Measurements from ENCODE around the gene SOCS3. TPM values are rescaled to one million over a fixed set of nuclear protein-coding genes. Genes with fewer than 3 reads are reported as not detected.

SOCS3 gene
- total RNA-seq, 1 experiment from 2014 or later: 103 TPM

DNA sequence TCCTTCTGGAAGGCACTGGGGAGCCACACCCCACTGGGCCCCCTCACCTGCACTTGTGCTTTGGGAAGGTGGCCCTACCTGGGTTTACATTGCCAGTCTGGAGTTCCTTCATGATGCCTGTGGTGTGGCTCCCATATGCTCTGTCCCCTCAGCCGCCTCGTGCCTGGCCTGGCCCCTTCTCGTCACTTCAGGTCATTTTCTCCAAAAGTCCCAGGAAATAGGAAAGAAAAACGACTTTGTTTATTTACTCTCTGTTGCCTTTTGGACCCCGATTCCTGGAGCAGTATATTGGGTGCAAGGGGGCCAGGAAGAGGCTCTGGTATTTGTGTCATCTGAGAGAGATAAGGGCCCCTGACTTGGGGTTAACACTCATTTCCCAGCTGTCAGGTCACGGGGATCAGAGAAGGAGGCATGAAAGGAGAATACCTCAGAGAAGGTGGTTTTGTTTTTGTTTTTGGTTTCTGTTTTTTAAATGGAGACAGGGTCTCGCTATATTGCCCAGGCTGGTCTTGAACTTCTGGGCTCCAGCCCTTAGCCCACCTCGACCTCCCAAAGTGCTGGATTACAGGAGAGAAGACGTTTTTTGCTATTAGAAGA, 4.7 kb downstream of the SOCS3 start:
- H3K27me3 ChIP-seq (ENCODE audit: low read length): no peaks in the 10 kb centered on the region
- H3K9me3 ChIP-seq (ENCODE audit: low read length): no peaks in the 10 kb centered on the region
- ATAC-seq: no peak
- H3K9ac ChIP-seq (ENCODE audit: low read length): no peak overlapping the region
- intact Hi-C loops (cut with micrococcal nuclease): no loop called here
- peaks cover 13% of the 10 kb centered on the region for H3K36me3 ChIP-seq (ENCODE audit: low read depth, low read length)
- H3K27ac ChIP-seq (ENCODE audit: low read length): no peak overlapping the region
- no peak overlapping the region for H3K4me3 ChIP-seq (ENCODE audit: low read length)
- no peak overlapping the region for H2AFZ ChIP-seq (ENCODE audit: low read length)
- ChIA-PET POLR2A (ENCODE audit: unreplicated experiment) (no interaction called here), CTCF (no interaction called here)
- H3K79me2 ChIP-seq (ENCODE audit: low read length): peaks cover 51% of the 10 kb centered on the region
- peaks cover 50% of the 10 kb centered on the region for H3K4me1 ChIP-seq (ENCODE audit: insufficient read depth, low read length)
- BruUV-seq (replicated peaks): no TSS peak
- peaks cover 29% of the 10 kb centered on the region for H4K20me1 ChIP-seq (ENCODE audit: low read length)
- peaks cover 8% of the 10 kb centered on the region for H3F3A ChIP-seq (ENCODE audit: low read length, unreplicated experiment)
- no peak for DNase-seq
- no peak overlapping the region for H3K4me2 ChIP-seq (ENCODE audit: low read length)
- H3K9me2 ChIP-seq (replicated peaks; ENCODE audit: low read length): no peaks in the 10 kb centered on the region
- TF ChIP-seq EZH2 (IDR thresholded peaks at IDR 0.05; ENCODE audit: low read length, unreplicated experiment) (no peak), EZH2phosphoT487 (IDR thresholded peaks at IDR 0.05; ENCODE audit: borderline replicate concordance, low read length) (no peak)
- TF ChIP-seq, protein P1, sequence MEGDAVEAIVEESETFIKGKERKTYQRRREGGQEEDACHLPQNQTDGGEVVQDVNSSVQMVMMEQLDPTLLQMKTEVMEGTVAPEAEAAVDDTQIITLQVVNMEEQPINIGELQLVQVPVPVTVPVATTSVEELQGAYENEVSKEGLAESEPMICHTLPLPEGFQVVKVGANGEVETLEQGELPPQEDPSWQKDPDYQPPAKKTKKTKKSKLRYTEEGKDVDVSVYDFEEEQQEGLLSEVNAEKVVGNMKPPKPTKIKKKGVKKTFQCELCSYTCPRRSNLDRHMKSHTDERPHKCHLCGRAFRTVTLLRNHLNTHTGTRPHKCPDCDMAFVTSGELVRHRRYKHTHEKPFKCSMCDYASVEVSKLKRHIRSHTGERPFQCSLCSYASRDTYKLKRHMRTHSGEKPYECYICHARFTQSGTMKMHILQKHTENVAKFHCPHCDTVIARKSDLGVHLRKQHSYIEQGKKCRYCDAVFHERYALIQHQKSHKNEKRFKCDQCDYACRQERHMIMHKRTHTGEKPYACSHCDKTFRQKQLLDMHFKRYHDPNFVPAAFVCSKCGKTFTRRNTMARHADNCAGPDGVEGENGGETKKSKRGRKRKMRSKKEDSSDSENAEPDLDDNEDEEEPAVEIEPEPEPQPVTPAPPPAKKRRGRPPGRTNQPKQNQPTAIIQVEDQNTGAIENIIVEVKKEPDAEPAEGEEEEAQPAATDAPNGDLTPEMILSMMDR (conservative IDR thresholded peaks at IDR 0.05; ENCODE audit: low read depth, low read length): no peak

DNA sequence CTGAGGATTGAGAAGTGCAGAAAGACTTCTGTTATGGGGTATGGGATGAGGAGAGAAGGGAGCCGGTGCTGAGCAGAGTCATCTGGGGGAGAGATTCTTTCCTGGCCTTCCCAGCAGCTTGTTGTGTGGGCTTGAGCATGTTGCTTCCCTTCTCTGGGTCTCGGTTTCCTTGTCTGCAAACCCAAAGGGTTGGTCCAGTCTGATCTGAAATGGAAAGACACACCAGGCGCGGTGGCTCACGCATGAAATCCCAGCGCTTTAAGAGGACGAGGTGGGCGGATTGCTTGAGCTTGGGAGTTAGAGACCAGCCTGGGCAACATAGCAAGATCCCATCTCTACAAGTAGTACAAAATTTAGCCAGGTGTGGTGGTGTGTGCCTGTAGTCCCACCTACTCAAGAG, 6.0 kb downstream of the SOCS3 start:
- BruUV-seq (replicated peaks): no TSS peak
- intact Hi-C loops (cut with micrococcal nuclease): no loop called here
- Histone ChIP-seq H2AFZ (ENCODE audit: low read length) (no peak overlapping the region), H3K4me1 (ENCODE audit: insufficient read depth, low read length) (peaks cover 48% of the 10 kb centered on the region), H3K36me3 (ENCODE audit: low read depth, low read length) (peaks cover 13% of the 10 kb centered on the region), H3K4me2 (ENCODE audit: low read length) (peak overlapping the region; percentile 95), H3K27me3 (ENCODE audit: low read length) (no peaks in the 10 kb centered on the region), H3K9me3 (ENCODE audit: low read length) (no peaks in the 10 kb centered on the region), H3K9ac (ENCODE audit: low read length) (peak overlapping the region; percentile 45; the same call in 1 of the 2 replicates), H3K4me3 (ENCODE audit: low read length) (peak overlapping the region; percentile 70; the same call in 1 of the 2 replicates), H3K9me2 (replicated peaks; ENCODE audit: low read length) (no peaks in the 10 kb centered on the region), H3K27ac (ENCODE audit: low read length) (peak overlapping the region; percentile 65), H3K79me2 (ENCODE audit: low read length) (peaks cover 41% of the 10 kb centered on the region), H3F3A (ENCODE audit: low read length, unreplicated experiment) (peaks cover 8% of the 10 kb centered on the region), H4K20me1 (ENCODE audit: low read length) (peaks cover 21% of the 10 kb centered on the region)
- DNase-seq (no peak), ATAC-seq (no peak)
- ChIA-PET POLR2A (ENCODE audit: unreplicated experiment) (interaction anchor here (0.6 kb wide), 1 partner anchor 42 kb away, joined by 4 read pairs; no protein-coding TSS in a partner anchor), CTCF (no interaction called here)
- TF ChIP-seq EZH2 (IDR thresholded peaks at IDR 0.05; ENCODE audit: low read length, unreplicated experiment) (no peak), EZH2phosphoT487 (IDR thresholded peaks at IDR 0.05; ENCODE audit: borderline replicate concordance, low read length) (no peak)
- TF ChIP-seq, protein P1 (conservative IDR thresholded peaks at IDR 0.05; ENCODE audit: low read depth, low read length): no peak

DNA sequence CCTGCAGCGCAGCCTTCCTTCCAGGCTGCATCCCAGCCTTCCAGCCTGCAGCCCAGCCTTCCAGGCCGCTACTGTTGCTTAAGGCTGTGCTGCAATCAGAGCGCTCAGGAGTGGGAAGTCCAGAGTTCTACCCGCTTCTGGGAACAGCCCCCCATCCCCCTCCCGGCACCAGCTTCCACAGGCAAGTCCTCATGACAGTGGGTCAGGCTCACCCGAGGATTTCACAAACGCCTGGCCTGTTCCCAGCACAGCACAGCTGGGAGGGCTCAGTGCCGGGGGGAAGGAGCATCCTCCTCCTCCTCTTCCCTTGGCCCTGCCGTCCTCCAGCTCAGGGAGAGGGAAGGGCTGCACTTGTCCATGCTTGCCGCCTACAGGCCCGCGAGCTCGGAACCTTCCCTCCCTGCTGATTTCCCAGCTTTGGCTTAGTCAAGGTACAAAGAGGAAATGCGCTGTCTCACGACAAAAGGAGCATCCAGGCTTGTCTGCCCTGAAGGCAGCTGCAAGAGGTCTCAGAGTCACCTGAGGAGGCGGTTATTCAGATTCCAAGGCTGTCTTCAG, 8.3 kb downstream of the SOCS3 start:
- Histone ChIP-seq H3K9me2 (replicated peaks; ENCODE audit: low read length) (no peaks in the 10 kb centered on the region), H3F3A (ENCODE audit: low read length, unreplicated experiment) (peaks cover 8% of the 10 kb centered on the region), H3K4me1 (ENCODE audit: insufficient read depth, low read length) (peaks cover 31% of the 10 kb centered on the region), H3K9ac (ENCODE audit: low read length) (no peak overlapping the region), H3K4me3 (ENCODE audit: low read length) (no peak overlapping the region), H3K36me3 (ENCODE audit: low read depth, low read length) (no peaks in the 10 kb centered on the region), H3K27ac (ENCODE audit: low read length) (no peak overlapping the region), H3K79me2 (ENCODE audit: low read length) (peaks cover 18% of the 10 kb centered on the region), H3K4me2 (ENCODE audit: low read length) (no peak overlapping the region), H2AFZ (ENCODE audit: low read length) (no peak overlapping the region), H4K20me1 (ENCODE audit: low read length) (no peaks in the 10 kb centered on the region), H3K27me3 (ENCODE audit: low read length) (no peaks in the 10 kb centered on the region), H3K9me3 (ENCODE audit: low read length) (no peaks in the 10 kb centered on the region)
- CTCF ChIA-PET: no interaction called here
- intact Hi-C loops (cut with micrococcal nuclease): no loop called here
- BruUV-seq (replicated peaks): no TSS peak
- DNase-seq: no peak
- POLR2A ChIA-PET (ENCODE audit: unreplicated experiment): no interaction called here
- TF ChIP-seq EZH2phosphoT487 (IDR thresholded peaks at IDR 0.05; ENCODE audit: borderline replicate concordance, low read length) (no peak), EZH2 (IDR thresholded peaks at IDR 0.05; ENCODE audit: low read length, unreplicated experiment) (no peak)
- TF ChIP-seq, protein P1 (conservative IDR thresholded peaks at IDR 0.05; ENCODE audit: low read depth, low read length): no peak
- ATAC-seq: no peak

Data from PC-3 (cell line).